B cell (primary cell): Measurements from ENCODE around the gene NPW.

Source experiments
- CTCF ChIP-seq: fragments of 200-600 bp; IDR thresholded peaks from one replicate; pipeline ENCODE4 v1.8.0; 2022; ENCODE audit warnings: antibody characterized with exemption, mild to moderate bottlenecking
- EZH2 ChIP-seq: IDR thresholded peaks from 2 replicates; pipeline ENCODE4 v1.6.1; 2012; ENCODE audit warnings: borderline replicate concordance, low read depth, mild to moderate bottlenecking, moderate library complexity, low read length; ENCODE audit not compliant: insufficient read depth, poor library complexity, severe bottlenecking

- no peak for TF ChIP-seq CTCF
- TF ChIP-seq EZH2: no peak
Observed at GRCh38 chr16:2058872-2059271, 39.3 kb downstream of the NPW start.
